Measurements from ENCODE around the gene ACOX1.

ACOX1 gene

DNA sequence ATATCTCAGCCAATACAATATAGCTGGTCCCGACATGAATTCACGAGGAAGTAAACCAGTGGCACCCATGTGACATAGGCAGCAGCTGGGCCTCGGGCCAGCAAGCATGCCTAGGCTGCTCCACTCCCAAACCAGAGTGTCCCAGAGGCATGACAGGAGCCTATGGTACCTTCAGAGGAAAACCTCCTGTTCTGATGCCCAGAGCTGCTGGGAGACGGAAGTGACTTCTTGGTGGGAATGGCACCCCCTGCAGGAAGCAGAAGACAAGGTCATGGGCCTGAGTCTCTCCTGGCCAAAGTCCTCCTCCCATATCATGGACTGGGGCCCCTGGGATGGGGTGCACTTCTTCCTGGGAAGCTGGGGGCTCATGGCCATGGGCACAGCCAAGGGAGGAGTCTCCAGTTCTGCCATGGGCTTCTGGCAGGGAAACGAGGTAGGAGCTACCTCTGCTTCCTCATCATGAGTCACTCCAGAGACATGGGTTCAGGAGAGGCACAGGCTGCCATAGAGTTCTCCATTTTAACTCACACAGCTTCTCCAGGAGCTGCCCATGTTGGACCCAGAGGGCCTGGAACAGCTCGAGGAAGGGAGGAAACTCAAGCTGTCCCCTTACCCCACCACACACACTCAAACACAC lies 51.6 kb downstream of the ACOX1 start:
- peak; percentile 47 for DNase-seq

DNA sequence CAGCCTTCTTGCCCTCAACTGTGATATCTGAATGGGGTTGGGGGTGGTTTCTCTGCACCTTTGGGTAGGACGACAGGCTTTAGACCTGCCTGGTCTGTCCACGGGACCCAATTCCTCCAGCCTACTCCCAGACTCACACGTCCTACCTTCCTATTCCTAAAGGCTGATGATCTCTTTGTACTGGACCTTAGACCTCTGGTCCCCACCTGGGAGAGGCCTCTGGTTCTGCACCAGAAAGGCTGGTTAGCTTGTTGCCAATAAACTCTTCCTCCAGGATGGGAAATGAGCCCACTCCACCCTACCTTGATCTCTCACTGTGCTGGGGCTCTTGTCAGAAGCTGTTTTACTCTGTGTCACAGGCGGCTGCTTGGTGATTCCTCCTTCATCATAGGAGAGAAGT lies 52.5 kb downstream of the ACOX1 start:
- DNase-seq = no peak

- DNase-seq = no peak
These were observed 53.1 kb downstream of the ACOX1 start for GRCh38 chr17:75925912-75926311.

DNA sequence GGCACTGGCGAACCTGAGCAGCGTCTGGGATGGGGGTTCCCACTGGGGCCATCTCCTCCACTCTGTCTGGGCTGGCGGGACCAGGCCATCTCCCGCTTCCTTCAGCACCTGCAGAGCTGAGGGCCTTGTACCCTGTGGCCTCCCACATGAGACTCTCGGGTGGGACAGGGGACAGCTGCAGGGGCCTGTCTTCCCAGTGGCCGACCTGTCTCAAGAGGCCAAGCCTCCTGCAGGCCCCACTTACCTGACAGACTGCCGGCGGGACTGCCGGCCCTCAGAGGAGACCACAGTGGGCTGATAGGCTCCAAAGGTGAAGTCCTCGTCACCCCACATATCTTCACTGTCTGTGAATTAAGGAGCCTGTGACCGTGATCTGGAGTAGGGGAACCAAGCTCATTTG lies 53.9 kb downstream of the ACOX1 start:
- DNase-seq = no peak

DNA sequence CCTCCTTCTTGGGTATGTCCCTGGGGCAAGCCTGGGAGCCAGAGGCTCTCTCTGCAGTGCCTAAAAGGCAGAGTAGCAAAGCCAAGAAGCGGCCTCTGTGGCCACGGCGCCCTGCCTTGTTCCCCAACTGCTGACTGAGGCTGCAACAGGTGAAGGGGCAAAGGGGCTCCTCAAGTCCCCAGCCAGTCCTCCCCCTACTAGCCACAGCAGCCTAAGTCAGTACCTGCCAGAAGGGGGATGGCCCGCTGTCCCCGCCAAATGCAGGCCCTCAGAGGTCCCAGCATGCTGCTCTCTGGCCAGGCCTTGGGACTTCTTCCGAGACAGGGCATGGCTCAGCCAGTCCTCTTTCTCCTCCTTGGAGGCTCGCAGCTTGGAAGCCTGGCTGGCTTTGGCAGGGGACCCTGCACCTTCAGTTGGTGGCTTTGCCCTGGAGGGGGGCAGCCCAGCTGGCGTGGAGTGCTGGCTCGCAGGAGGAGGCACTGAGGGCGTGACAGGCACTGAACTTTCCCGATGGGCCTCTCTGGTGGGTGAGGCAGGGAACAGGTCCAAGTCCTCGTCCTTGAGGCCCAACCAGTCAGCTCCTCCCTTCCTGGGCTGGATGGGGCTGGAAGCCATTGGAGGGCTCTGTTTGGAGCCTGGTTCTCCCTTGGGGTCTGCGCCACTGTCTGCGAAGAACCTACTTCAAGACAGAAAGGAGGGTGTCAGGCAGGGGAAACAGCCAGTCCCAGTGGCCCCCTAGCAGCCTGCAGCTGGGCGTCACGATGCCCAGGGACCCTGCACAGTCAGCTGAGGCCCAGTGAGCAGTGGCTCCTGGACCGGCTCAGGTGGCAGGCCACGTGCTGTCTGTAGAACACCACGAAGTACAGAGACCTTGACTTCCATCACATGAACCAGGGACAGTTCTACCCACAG lies 55.7 kb downstream of the ACOX1 start:
- no peak for DNase-seq

GRCh38 chr17:75922173-75922961 lies 56.6 kb downstream of the ACOX1 start:
- DNase-seq = no peak

DNA sequence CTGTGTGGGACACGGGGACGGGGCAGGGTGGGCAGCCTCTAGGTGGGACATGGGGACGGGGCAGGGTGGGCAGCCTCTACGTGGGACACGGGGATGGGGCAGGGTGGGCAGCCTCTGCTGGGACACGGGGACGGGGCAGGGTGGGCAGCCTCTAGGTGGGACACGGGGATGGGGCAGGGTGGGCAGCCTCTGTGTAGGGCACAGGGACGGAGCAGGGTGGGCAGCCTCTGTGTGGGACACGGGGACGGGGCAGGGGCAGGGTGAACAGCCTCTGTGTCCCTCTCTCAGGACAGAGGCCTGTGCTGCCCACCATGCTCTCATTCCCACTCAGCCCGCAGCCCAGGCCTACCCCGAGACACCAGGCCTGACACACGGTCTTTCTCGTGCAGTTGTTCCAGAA lies 57.4 kb downstream of the ACOX1 start:
- no peak for DNase-seq

DNA sequence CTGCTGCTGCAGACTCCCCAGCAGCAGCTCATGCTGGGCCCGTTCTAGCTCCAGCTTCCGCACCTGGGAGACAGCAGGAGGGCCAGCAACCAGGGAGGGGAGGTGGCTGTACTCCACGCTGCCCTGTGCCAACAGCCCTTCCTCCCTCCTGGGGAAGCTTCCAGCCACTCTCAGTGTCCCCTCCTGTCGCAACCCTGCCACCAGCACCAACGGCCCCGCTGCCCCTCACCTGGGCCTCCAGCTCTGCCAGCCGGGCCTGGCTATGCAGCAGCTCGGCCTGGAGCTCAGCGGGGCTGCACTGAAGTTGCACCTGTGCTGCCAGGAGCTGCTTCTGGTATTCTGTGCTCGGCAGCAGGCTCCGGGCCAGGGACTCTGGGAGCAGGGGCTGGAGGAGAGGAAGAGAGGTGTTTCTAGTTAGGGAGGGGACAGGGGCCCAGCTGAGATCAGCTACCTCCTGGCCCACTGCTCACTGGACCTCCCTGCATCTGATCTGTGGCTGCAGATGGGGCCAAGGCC lies 58.9 kb downstream of the ACOX1 start:
- no peak for DNase-seq

GRCh38 chr17:75919611-75920010 lies 59.4 kb downstream of the ACOX1 start:
- DNase-seq = no peak

GRCh38 chr17:75917917-75918445 lies 61.0 kb downstream of the ACOX1 start:
- no peak for DNase-seq

GRCh38 chr17:75917141-75917916 lies 61.6 kb downstream of the ACOX1 start:
- no peak for DNase-seq

DNA sequence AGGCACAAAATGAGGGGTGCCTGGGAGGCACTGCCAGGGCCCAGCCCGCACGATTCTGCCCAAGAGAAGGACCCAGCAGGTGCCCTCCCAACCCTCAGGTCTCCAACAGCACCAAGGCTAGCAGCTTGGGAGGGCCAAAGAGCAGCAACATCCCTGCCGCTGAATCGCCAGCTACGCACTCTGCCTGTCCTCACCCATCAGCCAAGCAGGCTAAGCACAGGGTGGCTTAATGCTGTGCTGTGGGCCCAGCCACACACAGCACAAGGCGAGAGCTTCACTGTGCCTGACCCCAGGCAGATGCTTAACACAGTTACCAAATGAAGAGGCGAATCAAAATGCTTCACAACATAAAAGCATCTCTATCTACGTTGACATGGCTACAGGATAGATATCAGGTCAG lies 63.7 kb downstream of the ACOX1 start:
- no peak for DNase-seq

- no peak for DNase-seq
These were observed 64.2 kb downstream of the ACOX1 start for GRCh38 chr17:75914643-75915267.

- DNase-seq = no peak
These were observed 65.3 kb downstream of the ACOX1 start for GRCh38 chr17:75913537-75914210.

DNA sequence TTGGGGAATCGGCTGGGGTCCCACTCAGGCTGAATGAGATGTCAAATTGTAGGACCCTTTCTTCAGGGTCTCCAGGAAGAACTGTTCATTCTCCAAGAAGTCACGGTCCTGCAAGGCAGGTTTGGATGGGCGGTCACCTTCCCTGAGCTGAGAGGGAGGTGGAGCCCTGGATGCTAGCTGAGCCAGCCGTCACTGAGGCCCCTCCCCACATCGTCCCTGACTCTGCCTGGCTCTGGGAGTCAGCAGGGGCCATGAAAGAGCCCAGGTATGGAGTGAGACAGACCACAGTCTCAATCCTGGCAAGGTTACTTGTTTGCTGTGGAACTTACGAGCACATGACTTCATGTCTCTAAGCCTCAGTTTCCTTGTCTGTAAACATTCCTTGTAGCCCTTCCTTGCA lies 68.3 kb downstream of the ACOX1 start:
- DNase-seq = no peak

- peak; percentile 65 for DNase-seq
These were observed 69.1 kb downstream of the ACOX1 start for GRCh38 chr17:75909812-75910274.

GRCh38 chr17:75909051-75909811 lies 69.7 kb downstream of the ACOX1 start:
- no peak for DNase-seq

DNA sequence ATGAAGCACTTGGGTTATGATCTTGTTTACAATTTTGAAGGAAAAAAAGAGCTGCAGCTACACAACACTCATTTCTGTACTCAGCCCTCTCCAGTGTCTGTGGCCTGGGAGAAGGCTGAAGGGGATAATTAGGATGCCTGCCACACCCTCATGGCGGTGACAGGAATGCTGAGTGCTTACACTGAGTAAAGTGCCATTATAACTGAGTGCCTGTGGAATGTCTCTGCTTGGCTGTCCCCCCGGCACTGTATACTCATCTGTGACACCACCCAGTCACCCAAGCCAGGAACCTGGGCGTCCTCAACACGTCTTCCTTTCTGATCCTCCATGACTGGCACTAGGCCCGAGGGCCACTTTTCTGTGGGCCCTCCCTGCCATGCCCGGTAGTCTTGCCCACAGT lies 70.8 kb downstream of the ACOX1 start:
- no peak for DNase-seq

GRCh38 chr17:75906143-75906884 lies 72.7 kb downstream of the ACOX1 start:
- no peak for DNase-seq
